ENCODE measurements around the gene MADCAM1. TPM values are rescaled to one million over a fixed set of nuclear protein-coding genes. Genes with fewer than 3 reads are reported as not detected.
"Not testable (repeated sequence)": the region's sequence is repeated elsewhere in the genome, so short reads cannot be mapped to it uniquely, and the experiment has no call there.

MADCAM1 gene
- total RNA-seq (under 1 TPM; 0.26 to 0.40 (median 0.35) TPM), polyA plus RNA-seq (1 to 10 TPM in 1 of 3 donors, under 1 TPM in 2; 0.08 to 1.8 (median 0.33) TPM)
- long read RNA-seq, donor 1: 0 reads
- long read RNA-seq, donor 2, partial matches to known transcripts: 0 of 1 reads
- long read RNA-seq, donor 2, other reads (novel, unspliced or antisense): 1 of 1 reads

DNA sequence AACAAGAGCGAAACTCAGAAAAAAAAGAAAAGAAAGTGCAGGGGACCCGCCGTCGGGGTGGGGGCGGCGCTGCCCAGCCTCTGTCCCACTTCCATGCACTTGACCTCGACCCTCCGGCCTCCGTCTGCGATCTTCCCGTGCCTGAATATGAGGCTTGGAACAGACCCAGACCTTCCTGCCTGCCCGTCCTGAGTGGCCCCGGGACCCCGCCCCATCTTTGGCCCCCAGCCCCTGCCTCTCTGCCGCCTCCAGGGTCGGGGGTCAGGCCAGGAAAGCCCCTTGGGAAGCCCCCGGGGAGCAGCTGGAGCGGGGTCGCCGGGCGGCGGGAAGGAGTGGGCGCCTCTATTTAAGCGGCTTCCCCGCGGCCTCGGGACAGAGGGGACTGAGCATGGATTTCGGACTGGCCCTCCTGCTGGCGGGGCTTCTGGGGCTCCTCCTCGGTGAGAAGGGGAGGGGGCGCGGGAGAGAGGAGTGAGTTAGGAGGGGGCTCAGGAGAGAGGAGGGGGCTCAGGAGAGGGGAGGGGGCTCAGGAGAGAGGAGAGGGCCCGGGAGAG, at the start of gene MADCAM1:
Gene MADCAM1 (plus strand): TSS at position 375 of the 554 bp plus-strand sequence. CDS start 14 bp downstream, at position 389.
- no peaks in the 10 kb centered on the region for H3K4me1 ChIP-seq
- no peaks in the 10 kb centered on the region for H3K36me3 ChIP-seq (ENCODE audit: insufficient read depth in 1 of 2, low read depth in 1 of 2)
- ATAC-seq: no peak
- DNase-seq: peak; percentile 15 to 45
- intact Hi-C loops (cut with DNase I): no loop called here
- H3K27me3 ChIP-seq (ENCODE audit: insufficient read depth in 3 of 3, low read length in 2 of 3): peaks cover 0 to 34% (median 22%) of the 10 kb centered on the region in 3 donors
- WGBS, 3 donors: 4 to 12% (median 7%) methylated on average over 31 to 33 of the region's 33 CpGs
- TF ChIP-seq, protein P1, sequence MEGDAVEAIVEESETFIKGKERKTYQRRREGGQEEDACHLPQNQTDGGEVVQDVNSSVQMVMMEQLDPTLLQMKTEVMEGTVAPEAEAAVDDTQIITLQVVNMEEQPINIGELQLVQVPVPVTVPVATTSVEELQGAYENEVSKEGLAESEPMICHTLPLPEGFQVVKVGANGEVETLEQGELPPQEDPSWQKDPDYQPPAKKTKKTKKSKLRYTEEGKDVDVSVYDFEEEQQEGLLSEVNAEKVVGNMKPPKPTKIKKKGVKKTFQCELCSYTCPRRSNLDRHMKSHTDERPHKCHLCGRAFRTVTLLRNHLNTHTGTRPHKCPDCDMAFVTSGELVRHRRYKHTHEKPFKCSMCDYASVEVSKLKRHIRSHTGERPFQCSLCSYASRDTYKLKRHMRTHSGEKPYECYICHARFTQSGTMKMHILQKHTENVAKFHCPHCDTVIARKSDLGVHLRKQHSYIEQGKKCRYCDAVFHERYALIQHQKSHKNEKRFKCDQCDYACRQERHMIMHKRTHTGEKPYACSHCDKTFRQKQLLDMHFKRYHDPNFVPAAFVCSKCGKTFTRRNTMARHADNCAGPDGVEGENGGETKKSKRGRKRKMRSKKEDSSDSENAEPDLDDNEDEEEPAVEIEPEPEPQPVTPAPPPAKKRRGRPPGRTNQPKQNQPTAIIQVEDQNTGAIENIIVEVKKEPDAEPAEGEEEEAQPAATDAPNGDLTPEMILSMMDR (IDR thresholded peaks at IDR 0.05): no peak
- no peak within 1 kb of the TSS for H3K27ac ChIP-seq
- no peak within 1 kb of the TSS for H3K4me3 ChIP-seq
- H3K9me3 ChIP-seq: no peaks in the 10 kb centered on the region

DNA sequence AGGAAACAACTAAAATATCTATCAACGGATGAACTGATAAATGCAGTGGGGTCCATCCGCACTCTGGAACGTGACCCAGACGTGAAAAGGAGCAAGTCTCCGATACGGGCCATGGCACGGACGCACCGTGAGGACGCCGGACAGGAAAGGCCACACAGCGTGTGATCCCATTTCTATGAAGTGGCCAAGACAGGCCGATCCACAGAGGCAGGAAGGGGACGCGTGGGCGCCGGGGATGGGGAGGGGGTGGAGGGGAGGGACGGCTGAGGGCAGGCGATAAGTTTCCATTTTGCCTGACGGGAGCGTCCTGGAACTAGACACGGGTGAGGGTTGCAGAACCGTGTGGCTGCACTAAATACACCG, 49.2 kb upstream of the MADCAM1 start:
- intact Hi-C loops (cut with DNase I): no loop called here
- H3K36me3 ChIP-seq (ENCODE audit: insufficient read depth in 1 of 2, low read depth in 1 of 2): no peaks in the 10 kb centered on the region
- no peaks in the 10 kb centered on the region for H3K4me1 ChIP-seq
- WGBS, 3 donors: 76 to 88% (median 85%) methylated on average over 24 of the region's 24 CpGs
- no peak for DNase-seq
- no peak overlapping the region for H3K27ac ChIP-seq
- H3K4me3 ChIP-seq: no peak overlapping the region
- no peak for ATAC-seq
- no peaks in the 10 kb centered on the region for H3K9me3 ChIP-seq
- peaks cover 0 to 6% (median 0%) of the 10 kb centered on the region in 3 donors for H3K27me3 ChIP-seq (ENCODE audit: insufficient read depth in 3 of 3, low read length in 2 of 3)
- TF ChIP-seq, protein P1 (IDR thresholded peaks at IDR 0.05): no peak

DNA sequence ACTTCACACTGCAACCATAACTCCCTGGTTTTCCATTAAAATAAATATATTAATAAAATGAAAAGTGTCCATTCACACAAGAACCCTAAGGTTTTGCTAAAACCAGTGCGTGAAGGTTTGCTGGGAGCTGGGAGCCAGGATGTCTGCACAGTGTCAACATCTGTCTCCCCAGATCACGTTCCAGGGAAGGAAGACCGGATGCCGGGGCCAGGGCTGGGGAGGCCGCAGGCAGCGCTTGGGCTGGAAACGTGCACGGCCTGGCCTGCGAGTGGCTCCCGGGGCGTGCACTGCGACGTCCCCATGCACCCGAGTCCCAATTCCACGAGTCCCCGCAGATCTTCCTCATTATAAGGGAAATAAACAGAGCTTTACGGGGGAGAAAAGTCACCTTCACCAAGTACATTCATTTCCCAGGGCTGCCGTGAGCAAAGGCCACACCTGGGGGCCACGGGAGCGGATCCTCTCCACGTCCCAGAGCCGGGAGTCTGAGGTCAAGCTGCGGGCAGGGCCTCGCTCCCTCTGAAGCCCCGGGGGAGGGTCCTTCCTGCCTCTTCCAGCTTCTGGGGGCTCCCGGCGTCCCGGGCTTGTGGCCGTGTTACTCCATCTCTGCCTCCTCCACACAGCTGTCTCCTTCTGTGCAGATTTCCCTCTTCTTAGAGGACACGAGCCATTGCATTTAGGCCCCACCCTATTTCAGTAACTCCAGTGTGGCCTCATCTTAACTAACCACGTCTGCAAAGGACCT, 48.3 kb upstream of the MADCAM1 start:
- no peak for DNase-seq
- Histone ChIP-seq H3K4me1 (no peaks in the 10 kb centered on the region), H3K27me3 (ENCODE audit: insufficient read depth in 3 of 3, low read length in 2 of 3) (peaks cover 0 to 6% (median 0%) of the 10 kb centered on the region in 3 donors), H3K27ac (no peak overlapping the region), H3K4me3 (no peak overlapping the region), H3K9me3 (no peaks in the 10 kb centered on the region), H3K36me3 (ENCODE audit: insufficient read depth in 1 of 2, low read depth in 1 of 2) (no peaks in the 10 kb centered on the region)
- intact Hi-C loops (cut with DNase I): no loop called here
- peak in 1 of 4 donors; percentile 62 for ATAC-seq
- TF ChIP-seq, protein P1 (IDR thresholded peaks at IDR 0.05): no peak
- 31 to 35% (median 31%) methylated on average over 30 to 31 of the region's 31 CpGs for WGBS, 3 donors

DNA sequence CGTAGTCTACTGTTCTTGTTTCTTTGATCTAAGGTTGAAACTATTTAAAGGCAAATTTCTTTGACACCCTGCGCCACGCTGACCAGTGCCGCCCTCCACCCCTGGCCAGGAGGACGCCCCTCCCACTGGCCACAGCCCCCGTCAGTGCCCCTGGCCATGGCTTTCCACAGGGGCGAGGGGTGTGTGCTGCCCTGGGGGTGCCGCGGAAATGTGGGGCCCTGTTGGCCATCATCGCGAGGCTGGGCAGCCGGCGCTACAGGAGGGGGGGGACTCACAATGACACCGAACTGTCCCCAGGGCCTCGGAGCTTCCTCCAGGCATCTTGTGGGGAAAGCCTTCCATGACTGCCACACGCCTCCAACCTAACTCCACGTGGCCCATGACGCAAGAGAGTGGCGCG, 46.4 kb upstream of the MADCAM1 start:
- 91 to 95% (median 94%) methylated on average over 20 of the region's 20 CpGs for WGBS, 3 donors
- Histone ChIP-seq H3K36me3 (ENCODE audit: insufficient read depth in 1 of 2, low read depth in 1 of 2) (no peaks in the 10 kb centered on the region), H3K27me3 (ENCODE audit: insufficient read depth in 3 of 3, low read length in 2 of 3) (peaks cover 0 to 6% (median 0%) of the 10 kb centered on the region in 3 donors), H3K4me1 (no peaks in the 10 kb centered on the region), H3K4me3 (no peak overlapping the region), H3K9me3 (no peaks in the 10 kb centered on the region), H3K27ac (no peak overlapping the region)
- intact Hi-C loops (cut with DNase I): no loop called here
- TF ChIP-seq, protein P1 (IDR thresholded peaks at IDR 0.05): no peak
- ATAC-seq (no peak), DNase-seq (no peak)

DNA sequence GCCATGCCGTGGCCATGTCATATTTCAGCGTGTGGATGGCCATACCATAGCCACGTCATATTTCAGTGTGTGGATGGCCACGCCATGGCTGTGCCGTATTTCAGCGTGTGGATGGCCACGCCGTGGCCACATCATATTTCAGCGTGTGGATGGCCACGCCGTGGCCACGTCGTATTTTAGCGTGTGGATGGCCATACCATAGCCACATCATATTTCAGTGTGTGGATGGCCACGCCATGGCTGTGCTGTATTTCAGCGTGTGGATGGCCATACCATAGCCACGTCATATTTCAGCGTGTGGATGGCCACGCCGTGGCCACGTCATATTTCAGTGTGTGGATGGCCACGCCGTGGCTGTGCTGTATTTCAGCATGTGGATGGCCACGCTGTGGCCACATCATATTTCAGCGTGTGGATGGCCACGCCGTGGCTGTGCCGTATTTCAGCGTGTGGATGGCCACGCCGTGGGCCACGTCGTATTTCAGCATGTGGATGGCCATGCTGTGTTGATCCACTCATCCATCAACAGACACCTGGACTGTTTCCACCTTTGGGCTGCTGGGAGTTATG, 45.3 kb upstream of the MADCAM1 start:
- H3K36me3 ChIP-seq (ENCODE audit: insufficient read depth in 1 of 2, low read depth in 1 of 2); intact Hi-C loops (cut with DNase I); H3K9me3 ChIP-seq; H3K27ac ChIP-seq; H3K4me1 ChIP-seq; H3K27me3 ChIP-seq (ENCODE audit: insufficient read depth in 3 of 3, low read length in 2 of 3); H3K4me3 ChIP-seq; ATAC-seq; DNase-seq: not testable (repeated sequence)
- WGBS, 3 donors: 94 to 98% (median 98%) methylated on average over 33 of the region's 33 CpGs

Measured in psoas muscle (tissue), 8 donors.